ENCODE data around the gene EFNA5. TPM values are rescaled to one million over a fixed set of nuclear protein-coding genes. Genes with fewer than 3 reads are reported as not detected.

Gene EFNA5
- total and polyA plus RNA-seq, 2 of the 8 experiments (the other 6 are each of a cell fraction or from before 2014, with no cell fraction given) = 9.6 to 21.8 TPM

DNA sequence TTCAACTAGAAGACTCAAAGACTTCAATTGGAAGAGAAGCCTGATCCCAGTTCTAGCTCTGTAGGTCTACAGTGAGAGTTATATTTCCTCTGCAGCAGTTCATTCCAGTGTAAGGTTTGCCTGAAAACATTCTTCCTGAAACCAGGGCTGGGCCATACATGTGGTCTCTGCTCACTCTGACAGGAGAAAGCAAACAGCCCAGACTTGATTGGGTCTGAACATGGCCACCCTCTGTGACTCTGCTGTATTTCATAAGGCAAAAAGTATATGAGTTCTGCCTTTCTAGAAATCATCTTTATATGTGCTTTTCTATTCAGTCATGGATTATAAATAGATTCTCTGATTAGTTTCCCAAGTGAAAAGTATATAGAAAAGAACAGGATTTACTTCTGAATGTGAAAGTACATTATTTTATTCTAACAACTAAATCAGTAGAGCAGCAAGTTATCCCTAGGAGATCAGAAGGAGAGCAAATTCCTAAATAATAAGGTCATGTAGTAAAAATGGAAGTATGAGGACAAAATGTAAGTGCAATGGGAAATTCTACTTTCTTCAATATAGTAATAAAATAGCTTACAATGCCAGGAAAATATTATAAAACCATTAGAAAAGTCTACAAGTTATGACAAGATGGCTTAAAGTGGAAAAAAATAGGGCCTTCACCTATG, 144.3 kb downstream of the EFNA5 start:
- Histone ChIP-seq H3K27ac (ENCODE audit: low read depth, low read length) (no peak overlapping the region), H4K20me1 (replicated peaks in 1 of 2; ENCODE audit: control insufficient read depth in 1 of 2, insufficient read depth in 2 of 2, low read length in 2 of 2) (peaks cover 0 to 4% of the 10 kb centered on the region in 2 experiments)
- POLR2A ChIA-PET (ENCODE audit: partially characterized antibody) = no interaction called here

More for the DNA sequence above, 144.3 kb downstream of the EFNA5 start:
- H3K4me1 ChIP-seq (replicated peaks in 1 of 4; ENCODE audit: control insufficient read depth in 3 of 4, insufficient read depth in 4 of 4, low read length in 3 of 4) = peaks cover 6 to 20% (median 14%) of the 10 kb centered on the region in 4 experiments; a peak in 5 of 7 replicates
- no peaks in the 10 kb centered on the region for H3K23me2 ChIP-seq (ENCODE audit: low read depth, low read length)
- no peak overlapping the region for H3K4me2 ChIP-seq (ENCODE audit: insufficient read depth in 1 of 2, low read depth in 2 of 2, low read length in 2 of 2)
- no peak overlapping the region for H2BK15ac ChIP-seq (ENCODE audit: low read length)
- H4K8ac ChIP-seq (ENCODE audit: extremely low read depth, insufficient read depth, low read length) = no peak overlapping the region
- H3K9ac ChIP-seq (replicated peaks in 1 of 4; ENCODE audit: extremely low read depth in 1 of 4, low read depth in 3 of 4, low read length in 3 of 4) = no peak overlapping the region
- H2BK12ac ChIP-seq (ENCODE audit: low read depth, low read length) = no peak overlapping the region
- H3K9me3 ChIP-seq (ENCODE audit: insufficient read depth in 2 of 2, low read depth in 1 of 2, low read length in 1 of 2) = no peaks in the 10 kb centered on the region
- H3K4me3 ChIP-seq (ENCODE audit: extremely low read depth in 1 of 4, insufficient read depth in 2 of 4, low read depth in 3 of 4, low read length in 4 of 4) = no peak overlapping the region
- no peak overlapping the region for H2BK120ac ChIP-seq (replicated peaks; ENCODE audit: low read depth, low read length)
- H2AFZ ChIP-seq (ENCODE audit: low read length) = no peak overlapping the region
- no peak overlapping the region for H2BK20ac ChIP-seq (ENCODE audit: low read length)
- H3K18ac ChIP-seq (ENCODE audit: extremely low read depth, low read length) = no peak overlapping the region
- H3K4ac ChIP-seq (replicated peaks; ENCODE audit: insufficient read length, low read depth, low read length) = no peak overlapping the region
- no peak overlapping the region for H3K14ac ChIP-seq (ENCODE audit: insufficient read length)
- no peak overlapping the region for H2AK5ac ChIP-seq (ENCODE audit: low read depth, low read length)
- H3K36me3 ChIP-seq (ENCODE audit: control insufficient read depth in 2 of 4, insufficient read depth in 4 of 4, low read length in 3 of 4) = no peaks in the 10 kb centered on the region
- H3K23ac ChIP-seq (ENCODE audit: insufficient read length) = no peak overlapping the region
- no peak overlapping the region for H4K91ac ChIP-seq (replicated peaks; ENCODE audit: insufficient read length, low read length)
- no peak overlapping the region for H2BK5ac ChIP-seq (ENCODE audit: low read depth, low read length)
- H3K79me1 ChIP-seq (ENCODE audit: low read depth, low read length) = peaks cover 6% of the 10 kb centered on the region
- no peaks in the 10 kb centered on the region for H3K27me3 ChIP-seq (replicated peaks in 1 of 4; ENCODE audit: control insufficient read depth in 3 of 4, extremely low read depth in 1 of 4, insufficient read depth in 3 of 4, low read length in 3 of 4)
- 0 out of 4 replicates have a peak, but pooled peaks cover 0 to 7% of the 10 kb centered on the region in 2 experiments for H3K79me2 ChIP-seq (ENCODE audit: control insufficient read depth in 1 of 2, insufficient read depth in 2 of 2, low read length in 2 of 2)
- FAIRE-seq (no peak), DNase-seq (ENCODE audit: low read depth in 1 of 2, low spot score in 2 of 2) (no peak)
- no peak overlapping the region for H4K5ac ChIP-seq (ENCODE audit: insufficient read length, low read depth, low read length)
- H3K56ac ChIP-seq (replicated peaks; ENCODE audit: insufficient read length, low read depth, low read length) = no peak overlapping the region
- CTCF ChIA-PET (ENCODE audit: partially characterized antibody) = no interaction called here
- TF ChIP-seq CBX8 (IDR thresholded peaks at IDR 0.05; ENCODE audit: borderline replicate concordance, low read depth, low read length) (no peak), EZH2 (IDR thresholded peaks at IDR 0.05; ENCODE audit: low read depth, low read length, severe bottlenecking) (no peak)

Data from H1 (cell line).